Common myeloid progenitor, CD34-positive (primary cell): ENCODE measurements around the gene SPAG7.
"Not testable (repeated sequence)": the region's sequence is repeated elsewhere in the genome, so short reads cannot be mapped to it uniquely, and the experiment has no call there.

ENCODE experiments used
- CTCF ChIA-PET: fragments of 350-600 bp; sonication (Branson Sonifier 250); formaldehyde crosslinking; loops from one replicate; lab custom pipeline; 2021; ENCODE audit warnings: antibody characterized with exemption; lab: Charles Lee
- POLR2A ChIA-PET: fragments of 350-600 bp; sonication (Branson Sonifier 250); formaldehyde crosslinking; loops from one replicate; lab custom pipeline; 2021; ENCODE audit warnings: antibody characterized with exemption; lab: Charles Lee
- DNase-seq, 3 donors: peaks; one replicate each; pipeline versions ENCODE4 v3.0.0 to v3.0.0-alpha.2; 2013
- H3K27ac ChIP-seq, 2 experiments: 1 replicate in 1 of 2; 2 replicates in 1 of 2; pipeline ENCODE4 v1.7.0; 2013; ENCODE audit warnings: inconsistent platforms in 2 of 2, low read length in 2 of 2, mild to moderate bottlenecking in 2 of 2, low read depth in 1 of 2, moderate library complexity in 1 of 2; ENCODE audit not compliant: severe bottlenecking in 2 of 2, insufficient read depth in 1 of 2, poor library complexity in 1 of 2
- H3K27me3 ChIP-seq, 5 experiments: replicated peaks in 2 of 5; 1 replicate in 3 of 5; 2 replicates in 2 of 5; pipeline versions ENCODE4 v1.6.1 to v1.7.0; 2013; ENCODE audit warnings: low read length in 4 of 5, mild to moderate bottlenecking in 2 of 5, moderate library complexity in 2 of 5, inconsistent platforms in 1 of 5; ENCODE audit not compliant: insufficient read depth in 5 of 5, control insufficient read depth in 4 of 5
- H3K36me3 ChIP-seq, 4 experiments: 1 replicate in 2 of 4; 2 replicates in 2 of 4; pipeline versions ENCODE4 v1.6.1 to v1.7.0; 2013; ENCODE audit warnings: low read length in 3 of 4, control low read depth in 1 of 4, mild to moderate bottlenecking in 1 of 4; ENCODE audit not compliant: control insufficient read depth in 4 of 4, insufficient read depth in 4 of 4
- H3K4me1 ChIP-seq, 4 experiments: 1 replicate in 3 of 4; 2 replicates in 1 of 4; pipeline versions ENCODE4 v1.6.1 to v1.7.1; 2013; ENCODE audit warnings: low read length in 3 of 4, mild to moderate bottlenecking in 3 of 4, control low read depth in 1 of 4, inconsistent platforms in 1 of 4, moderate library complexity in 1 of 4; ENCODE audit not compliant: control insufficient read depth in 4 of 4, insufficient read depth in 4 of 4; ENCODE audit errors: control extremely low read depth in 1 of 4
- H3K4me3 ChIP-seq, 7 experiments: 1 replicate in 4 of 7; 2 replicates in 3 of 7; pipeline versions ENCODE4 v1.5.1 to v1.7.0; 2013; ENCODE audit warnings: mild to moderate bottlenecking in 7 of 7, low read length in 6 of 7, moderate library complexity in 6 of 7, inconsistent platforms in 2 of 7, low read depth in 2 of 7, control low read depth in 1 of 7; ENCODE audit not compliant: insufficient read depth in 4 of 7, control insufficient read depth in 1 of 7; ENCODE audit errors: extremely low read depth in 1 of 7
- H3K9me3 ChIP-seq, 5 experiments: 1 replicate in 4 of 5; 2 replicates in 1 of 5; pipeline versions ENCODE4 v1.6.1 to v1.7.1; 2013; ENCODE audit warnings: low read length in 4 of 5, mild to moderate bottlenecking in 2 of 5, inconsistent platforms in 1 of 5, low read depth in 1 of 5, moderate library complexity in 1 of 5; ENCODE audit not compliant: control insufficient read depth in 4 of 5, insufficient read depth in 2 of 5; ENCODE audit errors: control extremely low read depth in 1 of 5
- WGBS: methylation state at CpG from one replicate; pipeline ENCODE4 v1.1.5; 2013; ENCODE audit not compliant: insufficient coverage; 5-methylcytosine and 5-hydroxymethylcytosine counted together

SPAG7 gene

GRCh38 chr17:4921320-4921719 lies 46.3 kb downstream of the SPAG7 start:
- CTCF ChIA-PET, result interaction anchor here (1.0 kb wide), 1 partner anchor 13 kb away, joined by 3 read pairs; no protein-coding TSS in a partner anchor
- peaks cover 0 to 7% (median 0%) of the 10 kb centered on the region in 4 experiments for H3K4me1 ChIP-seq
- no peak overlapping the region for H3K27ac ChIP-seq
- no peaks in the 10 kb centered on the region for H3K27me3 ChIP-seq
- no peaks in the 10 kb centered on the region for H3K9me3 ChIP-seq
- no peak overlapping the region for H3K4me3 ChIP-seq
- no CpG with 5 or more reads among the region's 4 CpGs for WGBS
- POLR2A ChIA-PET, result no interaction called here
- no peak for DNase-seq
- no peaks in the 10 kb centered on the region for H3K36me3 ChIP-seq

- H3K27me3 ChIP-seq, result no peaks in the 10 kb centered on the region
- ChIA-PET POLR2A (interaction anchor here (0.6 kb wide), 1 partner anchor 74 kb away, joined by 3 read pairs; no protein-coding TSS in a partner anchor), CTCF (interaction anchor here (1.0 to 1.4 kb wide), 2 partner anchors 12 to 100 kb away, joined by 3 read pairs; no protein-coding TSS in a partner anchor)
- peaks cover 0 to 7% (median 0%) of the 10 kb centered on the region in 4 experiments for H3K4me1 ChIP-seq
- H3K4me3 ChIP-seq, result no peak overlapping the region
- no peak overlapping the region for H3K27ac ChIP-seq
- no peaks in the 10 kb centered on the region for H3K9me3 ChIP-seq
- no peak for DNase-seq
- WGBS, result 93% methylated on average over 2 of the region's 10 CpGs
- no peaks in the 10 kb centered on the region for H3K36me3 ChIP-seq
Observed at GRCh38 chr17:4920351-4921048, 47.1 kb downstream of the SPAG7 start.

- ChIA-PET CTCF (interaction anchor here (0.9 to 2.4 kb wide), 4 partner anchors 10 to 100 kb away, joined by 3 to 7 read pairs (median 3); partner anchors contain the start of genes RNF167 and SLC25A11), POLR2A (no interaction called here)
- no peak overlapping the region for H3K4me3 ChIP-seq
- 94% methylated on average over 5 of the region's 8 CpGs for WGBS
- DNase-seq, result no peak
- no peaks in the 10 kb centered on the region for H3K36me3 ChIP-seq
- H3K9me3 ChIP-seq, result no peaks in the 10 kb centered on the region
- no peak overlapping the region for H3K27ac ChIP-seq
- H3K27me3 ChIP-seq, result no peaks in the 10 kb centered on the region
- H3K4me1 ChIP-seq, result peaks cover 0 to 7% (median 0%) of the 10 kb centered on the region in 4 experiments
Observed at GRCh38 chr17:4919511-4920047, 48.0 kb downstream of the SPAG7 start.

GRCh38 chr17:4914551-4914950 lies 53.1 kb downstream of the SPAG7 start:
- CTCF ChIA-PET, result interaction anchor here (0.8 to 2.5 kb wide), 5 partner anchors 12 to 66 kb away, joined by 3 to 7 read pairs (median 3); partner anchors contain the start of genes CHRNE, GP1BA and SLC25A11
- H3K4me1 ChIP-seq, H3K36me3 ChIP-seq, H3K4me3 ChIP-seq, H3K27ac ChIP-seq, H3K9me3 ChIP-seq, H3K27me3 ChIP-seq, POLR2A ChIA-PET, DNase-seq: not testable (repeated sequence)
- WGBS, result no CpG with 5 or more reads among the region's 4 CpGs

- H3K4me1 ChIP-seq, result peaks cover 0 to 7% (median 4%) of the 10 kb centered on the region in 4 experiments
- no CpG with 5 or more reads among the region's 1 CpG for WGBS
- H3K9me3 ChIP-seq, result no peaks in the 10 kb centered on the region
- no peaks in the 10 kb centered on the region for H3K36me3 ChIP-seq
- no peak overlapping the region for H3K27ac ChIP-seq
- no peaks in the 10 kb centered on the region for H3K27me3 ChIP-seq
- no peak overlapping the region for H3K4me3 ChIP-seq
- CTCF ChIA-PET, result interaction anchor here (0.8 to 2.5 kb wide), 5 partner anchors 11 to 66 kb away, joined by 3 to 7 read pairs (median 3); partner anchors contain the start of genes CHRNE, GP1BA and SLC25A11
- POLR2A ChIA-PET, result interaction anchor here (0.7 kb wide), 1 partner anchor 39 kb away, joined by 3 read pairs; no protein-coding TSS in a partner anchor
- no peak for DNase-seq
Observed at GRCh38 chr17:4913994-4914393, 53.6 kb downstream of the SPAG7 start.
